ENCODE results near the gene RALY. TPM values are rescaled to one million over a fixed set of nuclear protein-coding genes. Genes with fewer than 3 reads are reported as not detected.

Gene RALY
- total RNA-seq, 1 experiment from 2014 or later, result 185 TPM

DNA sequence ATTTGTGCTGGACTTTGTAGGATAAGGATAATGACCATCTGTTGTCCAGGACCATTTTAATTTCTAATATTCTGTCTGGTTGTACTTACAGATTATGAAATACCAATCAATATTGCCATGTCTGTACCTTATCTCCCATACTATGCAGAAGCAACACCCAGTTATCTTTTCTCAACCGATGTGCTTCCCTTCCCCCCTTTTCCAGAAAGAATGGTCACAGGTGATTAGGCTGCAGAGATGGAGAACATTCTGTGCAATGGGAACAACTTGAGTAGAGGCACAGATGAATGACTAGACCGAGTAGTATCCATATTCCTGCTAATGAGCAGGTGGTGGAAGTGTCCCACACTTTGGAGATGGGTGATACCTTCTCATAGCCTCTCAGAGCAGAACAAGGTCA lies 10.5 kb downstream of the RALY start:
- ChIA-PET POLR2A (ENCODE audit: low non-redundant PET) (no interaction called here), CTCF (no interaction called here)
- BruUV-seq (replicated peaks), result no TSS peak
- H3K27ac ChIP-seq (ENCODE audit: low read depth, low read length, poor library complexity, severe bottlenecking), result no peak overlapping the region
- H3K4me1 ChIP-seq (ENCODE audit: insufficient read depth, low read length, poor library complexity, severe bottlenecking), result peaks cover 14% of the 10 kb centered on the region
- no peak overlapping the region for H3K4me3 ChIP-seq (ENCODE audit: low read depth, low read length, poor library complexity, severe bottlenecking)
- no peaks in the 10 kb centered on the region for H3K36me3 ChIP-seq (ENCODE audit: insufficient read depth, low read length, poor library complexity, severe bottlenecking)
- intact Hi-C loops (cut with micrococcal nuclease; ENCODE audit: unreplicated experiment), result no loop called here
- no peaks in the 10 kb centered on the region for H3K27me3 ChIP-seq (replicated peaks; ENCODE audit: insufficient read depth, low read depth, low read length, poor library complexity)
- no peak for TF ChIP-seq EZH2 (IDR thresholded peaks at IDR 0.05; ENCODE audit: borderline replicate concordance, low read depth, low read length, poor library complexity, severe bottlenecking)
- TF ChIP-seq, protein P1, sequence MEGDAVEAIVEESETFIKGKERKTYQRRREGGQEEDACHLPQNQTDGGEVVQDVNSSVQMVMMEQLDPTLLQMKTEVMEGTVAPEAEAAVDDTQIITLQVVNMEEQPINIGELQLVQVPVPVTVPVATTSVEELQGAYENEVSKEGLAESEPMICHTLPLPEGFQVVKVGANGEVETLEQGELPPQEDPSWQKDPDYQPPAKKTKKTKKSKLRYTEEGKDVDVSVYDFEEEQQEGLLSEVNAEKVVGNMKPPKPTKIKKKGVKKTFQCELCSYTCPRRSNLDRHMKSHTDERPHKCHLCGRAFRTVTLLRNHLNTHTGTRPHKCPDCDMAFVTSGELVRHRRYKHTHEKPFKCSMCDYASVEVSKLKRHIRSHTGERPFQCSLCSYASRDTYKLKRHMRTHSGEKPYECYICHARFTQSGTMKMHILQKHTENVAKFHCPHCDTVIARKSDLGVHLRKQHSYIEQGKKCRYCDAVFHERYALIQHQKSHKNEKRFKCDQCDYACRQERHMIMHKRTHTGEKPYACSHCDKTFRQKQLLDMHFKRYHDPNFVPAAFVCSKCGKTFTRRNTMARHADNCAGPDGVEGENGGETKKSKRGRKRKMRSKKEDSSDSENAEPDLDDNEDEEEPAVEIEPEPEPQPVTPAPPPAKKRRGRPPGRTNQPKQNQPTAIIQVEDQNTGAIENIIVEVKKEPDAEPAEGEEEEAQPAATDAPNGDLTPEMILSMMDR (conservative IDR thresholded peaks at IDR 0.05; ENCODE audit: low read depth, low read length), result no peak
- H3K9me3 ChIP-seq (ENCODE audit: low read depth, low read length, poor library complexity, severe bottlenecking), result no peaks in the 10 kb centered on the region
- no peak for DNase-seq (ENCODE audit: low spot score)

DNA sequence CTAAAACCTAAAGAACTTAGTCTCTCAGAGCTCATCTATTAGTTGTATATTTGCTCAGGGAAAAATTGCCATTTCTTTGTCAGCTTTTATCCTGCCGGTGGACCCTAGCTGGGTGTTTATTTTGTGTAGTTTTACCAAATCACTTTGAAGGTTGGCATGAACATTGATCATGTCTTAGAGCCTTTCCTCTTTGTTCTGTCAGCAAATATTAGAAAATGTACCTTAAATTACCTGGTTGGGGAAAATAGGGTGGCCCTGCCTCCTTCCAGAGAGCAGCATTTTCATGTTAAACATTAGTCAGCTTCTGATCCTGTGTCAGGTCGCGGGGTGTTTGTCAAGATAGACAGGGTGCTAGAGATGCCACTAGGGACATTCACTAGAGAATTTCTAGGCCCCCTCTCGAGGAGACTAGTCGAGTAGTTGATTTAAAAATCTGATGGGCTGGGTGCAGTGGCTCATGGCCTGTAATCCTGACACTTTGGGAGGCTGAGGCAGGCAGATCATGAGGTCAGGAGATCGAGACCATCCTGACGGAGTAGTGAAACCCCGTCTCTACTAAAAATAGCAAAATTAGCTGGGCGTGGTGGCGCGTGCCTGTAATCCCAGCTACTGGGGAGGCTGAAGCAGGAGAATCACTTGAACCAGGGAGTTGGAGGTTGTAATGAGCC lies 11.2 kb downstream of the RALY start:
- POLR2A ChIA-PET (ENCODE audit: low non-redundant PET), result interaction anchor here (0.7 kb wide), 1 partner anchor 194 kb away, joined by 5 read pairs; no protein-coding TSS in a partner anchor
- H3K27ac ChIP-seq (ENCODE audit: low read depth, low read length, poor library complexity, severe bottlenecking), result no peak overlapping the region
- no peak for TF ChIP-seq EZH2 (IDR thresholded peaks at IDR 0.05; ENCODE audit: borderline replicate concordance, low read depth, low read length, poor library complexity, severe bottlenecking)
- TF ChIP-seq, protein P1 (conservative IDR thresholded peaks at IDR 0.05; ENCODE audit: low read depth, low read length), result no peak
- CTCF ChIA-PET, result no interaction called here
- BruUV-seq (replicated peaks), result no TSS peak
- H3K4me1 ChIP-seq (ENCODE audit: insufficient read depth, low read length, poor library complexity, severe bottlenecking), result peaks cover 12% of the 10 kb centered on the region
- intact Hi-C loops (cut with micrococcal nuclease; ENCODE audit: unreplicated experiment), result no loop called here
- no peaks in the 10 kb centered on the region for H3K27me3 ChIP-seq (replicated peaks; ENCODE audit: insufficient read depth, low read depth, low read length, poor library complexity)
- DNase-seq (ENCODE audit: low spot score), result no peak
- no peaks in the 10 kb centered on the region for H3K36me3 ChIP-seq (ENCODE audit: insufficient read depth, low read length, poor library complexity, severe bottlenecking)
- H3K4me3 ChIP-seq (ENCODE audit: low read depth, low read length, poor library complexity, severe bottlenecking), result no peak overlapping the region
- H3K9me3 ChIP-seq (ENCODE audit: low read depth, low read length, poor library complexity, severe bottlenecking), result no peaks in the 10 kb centered on the region

DNA sequence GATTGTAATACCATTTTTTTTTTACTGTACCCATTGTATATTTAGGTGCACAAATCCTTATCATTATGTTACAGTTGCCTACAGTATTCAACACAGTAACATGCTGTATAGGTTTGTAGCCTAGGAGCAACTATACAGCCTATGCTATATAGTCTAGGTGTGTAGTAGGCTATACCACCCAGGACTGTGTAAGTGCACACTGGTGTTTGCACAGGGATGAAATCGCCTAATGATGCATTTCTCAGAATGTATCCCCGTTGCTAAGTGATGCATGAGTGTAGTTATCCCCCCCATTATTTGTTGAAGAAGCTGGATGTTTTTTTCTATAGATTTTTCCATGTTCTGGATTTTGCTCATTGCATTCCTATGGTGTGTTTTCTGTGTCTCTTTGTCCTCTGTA lies 12.9 kb downstream of the RALY start:
- H3K36me3 ChIP-seq (ENCODE audit: insufficient read depth, low read length, poor library complexity, severe bottlenecking), result no peaks in the 10 kb centered on the region
- intact Hi-C loops (cut with micrococcal nuclease; ENCODE audit: unreplicated experiment), result no loop called here
- no peaks in the 10 kb centered on the region for H3K9me3 ChIP-seq (ENCODE audit: low read depth, low read length, poor library complexity, severe bottlenecking)
- TF ChIP-seq EZH2 (IDR thresholded peaks at IDR 0.05; ENCODE audit: borderline replicate concordance, low read depth, low read length, poor library complexity, severe bottlenecking), result no peak
- TF ChIP-seq, protein P1 (conservative IDR thresholded peaks at IDR 0.05; ENCODE audit: low read depth, low read length), result no peak
- no peak overlapping the region for H3K4me3 ChIP-seq (ENCODE audit: low read depth, low read length, poor library complexity, severe bottlenecking)
- no peak overlapping the region for H3K27ac ChIP-seq (ENCODE audit: low read depth, low read length, poor library complexity, severe bottlenecking)
- BruUV-seq (replicated peaks), result no TSS peak
- H3K4me1 ChIP-seq (ENCODE audit: insufficient read depth, low read length, poor library complexity, severe bottlenecking), result no peaks in the 10 kb centered on the region
- ChIA-PET CTCF (no interaction called here), POLR2A (ENCODE audit: low non-redundant PET) (no interaction called here)
- DNase-seq (ENCODE audit: low spot score), result no peak
- no peaks in the 10 kb centered on the region for H3K27me3 ChIP-seq (replicated peaks; ENCODE audit: insufficient read depth, low read depth, low read length, poor library complexity)
